NOMO-1 treated with dmso at 0.1 percent for 144 hours (cell line): ENCODE data around the gene IL12RB2.
"Not testable (repeated sequence)": the region's sequence is repeated elsewhere in the genome, so short reads cannot be mapped to it uniquely, and the experiment has no call there.

Source experiments
- DNase-seq: peaks from one replicate; lab custom pipeline; 2025; ENCODE audit not compliant: unreplicated experiment; lab: John Stamatoyannopoulos, UW

Gene IL12RB2

GRCh38 chr1:67393737-67394136 lies 86.1 kb downstream of the IL12RB2 start:
- no peak for DNase-seq

- DNase-seq: no peak
Measured at GRCh38 chr1:67394548-67394947, 86.9 kb downstream of the IL12RB2 start.

GRCh38 chr1:67399199-67399993 lies 91.7 kb downstream of the IL12RB2 start:
- DNase-seq: no peak

DNA sequence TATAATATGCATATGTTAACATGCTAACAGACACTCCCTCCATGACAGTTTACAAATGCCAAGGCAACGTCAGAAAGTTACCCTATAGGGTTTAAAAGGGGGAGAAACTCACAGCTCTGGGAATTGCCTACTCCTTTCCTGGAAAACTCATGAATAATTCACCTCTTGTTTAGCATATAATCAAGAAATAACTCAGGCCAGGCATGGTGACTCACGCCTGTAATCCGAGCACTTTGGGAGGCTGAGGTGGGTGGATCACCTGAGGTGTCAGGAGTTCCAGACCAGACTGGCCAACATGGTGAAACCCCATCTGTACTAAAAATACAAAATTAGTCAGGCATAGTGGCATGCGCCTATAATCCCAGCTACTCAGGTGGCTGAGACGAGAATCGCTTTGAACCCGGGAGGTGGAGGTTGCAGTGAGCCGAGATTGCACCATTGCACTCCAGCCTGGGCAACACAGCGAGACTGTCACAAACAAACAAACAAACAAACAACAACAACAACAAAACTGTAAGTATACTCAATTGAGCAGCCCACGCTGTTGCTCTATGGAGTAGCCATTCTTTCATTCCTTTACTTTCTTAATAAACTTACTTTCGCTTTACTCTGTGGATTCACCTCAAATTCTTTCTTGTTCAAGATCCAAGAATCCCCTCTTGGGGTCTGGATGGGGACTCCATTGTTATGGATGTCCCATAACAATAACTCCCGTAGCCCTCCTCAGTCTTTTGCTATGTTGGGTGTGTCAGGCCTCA lies 92.5 kb downstream of the IL12RB2 start:
- DNase-seq: not testable (repeated sequence)

GRCh38 chr1:67401443-67401842 lies 93.8 kb downstream of the IL12RB2 start:
- no peak for DNase-seq

DNA sequence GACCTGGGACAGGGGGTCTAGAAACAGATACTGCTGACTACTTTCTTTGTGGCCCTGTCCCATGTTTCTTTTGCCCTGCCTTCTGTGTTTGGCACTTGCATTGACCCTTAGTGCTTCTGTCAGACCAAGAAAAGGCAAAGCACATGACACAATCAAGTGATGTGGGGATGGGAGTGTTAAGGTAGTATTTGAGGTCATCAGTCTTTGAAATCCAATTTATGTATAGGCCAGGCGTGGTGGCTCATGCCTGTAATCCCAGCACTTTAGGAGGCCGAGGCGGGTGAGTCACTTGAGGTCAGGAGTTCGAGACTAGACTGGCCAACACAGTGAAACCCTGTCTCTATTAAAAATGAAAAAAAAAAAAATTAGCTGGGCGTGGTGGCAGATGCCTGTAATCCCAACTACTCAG lies 96.5 kb downstream of the IL12RB2 start:
- DNase-seq: no peak

DNA sequence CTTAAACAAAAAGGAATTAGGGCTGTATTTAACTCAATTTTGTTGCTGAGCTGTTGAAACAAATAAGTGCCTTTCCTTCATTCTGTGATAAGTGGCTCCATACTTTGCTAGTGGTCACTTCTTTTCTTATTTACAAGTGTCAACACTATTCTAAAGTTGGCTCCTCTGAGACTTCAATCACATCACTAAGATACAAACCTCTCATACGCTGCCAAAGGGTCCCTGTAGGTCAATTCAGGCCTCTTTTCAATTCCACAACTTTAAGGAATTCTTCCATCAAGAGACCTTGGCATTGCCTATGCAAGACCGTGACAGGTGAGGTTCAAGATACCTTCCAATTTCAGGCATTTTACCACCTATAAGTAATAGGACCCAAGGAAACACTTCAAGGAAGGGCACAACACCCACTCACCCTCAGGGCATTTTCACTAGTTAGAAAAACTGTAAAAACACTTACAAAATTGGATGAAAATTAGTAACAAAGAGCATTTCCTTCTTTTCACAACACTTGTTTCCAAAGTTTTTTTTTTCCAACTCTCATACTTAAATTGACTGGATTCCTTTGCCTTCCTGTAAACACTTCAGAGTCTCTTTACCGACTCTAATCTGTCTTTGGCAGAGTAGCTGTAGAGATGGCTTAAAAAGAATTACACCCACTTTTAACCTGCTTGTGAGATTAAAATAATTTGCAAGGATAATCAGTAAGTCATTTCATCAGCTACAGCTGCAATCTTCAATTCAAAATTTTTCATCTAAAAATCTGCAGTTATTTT lies 98.0 kb downstream of the IL12RB2 start:
- DNase-seq: no peak

- DNase-seq: no peak
Measured at GRCh38 chr1:67407498-67407897, 99.8 kb downstream of the IL12RB2 start.

DNA sequence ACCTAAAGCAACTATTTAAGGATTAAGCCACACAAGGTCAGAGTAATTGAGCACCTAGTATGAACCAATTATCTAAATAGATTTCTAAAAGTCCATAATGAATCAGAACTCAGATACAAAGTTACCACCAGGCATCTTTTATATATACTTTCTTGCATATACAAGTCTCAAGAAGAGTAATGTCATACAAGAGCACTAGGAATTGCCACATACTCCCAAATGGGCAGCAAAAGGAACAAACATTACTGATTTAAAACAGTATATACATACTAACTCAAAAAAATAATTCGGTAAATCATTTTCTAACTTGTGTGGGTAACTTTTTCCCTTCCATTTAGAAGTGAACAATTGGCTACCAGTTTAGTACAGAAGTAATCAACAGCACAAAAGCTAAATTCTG lies 100.5 kb downstream of the IL12RB2 start:
- DNase-seq: no peak

DNA sequence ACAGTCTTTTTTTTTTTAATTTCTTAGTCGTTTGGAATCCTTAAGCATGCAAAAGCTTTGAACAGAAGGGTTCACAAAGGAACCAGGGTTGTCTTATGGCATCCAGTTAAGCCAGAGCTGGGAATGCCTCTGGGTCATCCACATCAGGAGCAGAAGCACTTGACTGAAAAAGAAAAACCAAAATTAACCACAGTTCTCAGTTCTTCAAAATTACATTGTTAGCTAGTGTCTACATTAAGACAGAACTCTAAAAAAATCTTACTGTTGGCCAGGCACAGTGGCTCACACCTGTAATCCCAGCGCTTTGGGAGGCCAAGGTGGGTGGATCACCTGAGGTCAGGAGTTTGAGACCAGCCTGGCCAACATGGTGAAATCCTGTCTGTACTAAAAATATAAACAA lies 105.4 kb downstream of the IL12RB2 start:
- not testable (repeated sequence) for DNase-seq

- DNase-seq: no peak
Measured at GRCh38 chr1:67414574-67414973, 106.9 kb downstream of the IL12RB2 start.

DNA sequence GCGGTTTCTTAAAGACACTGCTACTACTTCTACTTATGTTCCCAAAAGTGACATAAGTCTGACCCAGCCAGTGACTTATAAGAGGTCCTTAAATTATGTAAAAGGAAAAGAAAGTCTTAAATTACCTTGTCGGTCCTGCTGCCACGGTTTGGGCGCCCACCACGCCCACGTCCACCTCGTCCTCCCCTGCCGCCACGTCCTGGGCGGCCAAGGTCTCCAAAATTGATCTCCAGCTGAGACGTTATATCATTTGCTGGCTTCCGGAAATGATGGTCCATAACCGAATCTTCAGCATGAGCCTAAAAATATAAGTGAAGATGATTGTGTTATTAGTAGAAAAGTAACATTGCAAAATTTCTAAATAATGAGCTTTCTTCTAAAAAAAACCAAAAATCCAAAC lies 107.4 kb downstream of the IL12RB2 start:
- DNase-seq: no peak

GRCh38 chr1:67417733-67418132 lies 110.1 kb downstream of the IL12RB2 start:
- DNase-seq: not testable (repeated sequence)

- DNase-seq: no peak
Measured at GRCh38 chr1:67418839-67419586, 111.3 kb downstream of the IL12RB2 start.

- no peak for DNase-seq
Measured at GRCh38 chr1:67420835-67421492, 113.3 kb downstream of the IL12RB2 start.

- DNase-seq: no peak
Measured at GRCh38 chr1:67427465-67427864, 119.8 kb downstream of the IL12RB2 start.

- DNase-seq: no peak
Measured at GRCh38 chr1:67427947-67428346, 120.3 kb downstream of the IL12RB2 start.

GRCh38 chr1:67429011-67429527 lies 121.4 kb downstream of the IL12RB2 start:
- DNase-seq: no peak

- DNase-seq: no peak
Measured at GRCh38 chr1:67429528-67430357, 122.1 kb downstream of the IL12RB2 start.
